Activated T-cell treated with anti-CD3 and anti-CD28 coated beads, Interleukin-2, amount 50 U/mL, for 72 hours (primary cell): ENCODE data around the gene NCOA7. TPM values are rescaled to one million over a fixed set of nuclear protein-coding genes. Genes with fewer than 3 reads are reported as not detected.
"Not testable (repeated sequence)": the region's sequence is repeated elsewhere in the genome, so short reads cannot be mapped to it uniquely, and the experiment has no call there.

Experiments used
- ATAC-seq, 2 donors: fragments of 150-1000 bp; cut with Tn5 transposase; replicated peaks in 1 of 2; 2 replicates each; pipeline ENCODE4 v1.10.0; 2021; ENCODE audit warnings: moderate library complexity in 2 of 2, mild to moderate bottlenecking in 1 of 2
- DNase-seq, 2 donors: peaks; one replicate each; pipeline ENCODE4 v3.0.0; 2021 to 2022; ENCODE audit warnings: mixed read lengths in 1 of 2
- H3K27ac Mint-ChIP-seq: one replicate; pipeline ENCODE4 v1.8.0; 2022; ENCODE audit warnings: mild to moderate bottlenecking, moderate library complexity, mixed read lengths
- H3K27me3 Mint-ChIP-seq: one replicate; pipeline ENCODE4 v1.8.0; 2022; ENCODE audit warnings: low read depth, mixed read lengths
- H3K36me3 Mint-ChIP-seq, 2 donors: one replicate each; pipeline ENCODE4 v1.8.0; 2022; ENCODE audit warnings: mixed read lengths in 2 of 2, mild to moderate bottlenecking in 1 of 2; ENCODE audit not compliant: insufficient read depth in 2 of 2
- H3K4me1 Mint-ChIP-seq: one replicate; pipeline ENCODE4 v1.8.0; 2022; ENCODE audit warnings: low read depth, mixed read lengths
- H3K4me3 Mint-ChIP-seq, 2 donors: one replicate each; pipeline ENCODE4 v1.8.0; 2022; ENCODE audit warnings: mild to moderate bottlenecking in 2 of 2, mixed read lengths in 2 of 2, moderate library complexity in 2 of 2
- H3K9me3 Mint-ChIP-seq, 2 donors: one replicate each; pipeline ENCODE4 v1.8.0; 2022; ENCODE audit warnings: mixed read lengths in 2 of 2
- total RNA-seq, 2 donors: library from RNA; stranded (reverse); gene quantifications; one replicate each; pipeline ENCODE4 v1.2.3, GENCODE V29; 2022

NCOA7 gene
- total RNA-seq, 2 donors from 2014 or later: 59.6 to 69.1 TPM

GRCh38 chr6:125769147-125769783 is 21.5 kb upstream of the NCOA7 start:
- Mint-ChIP-seq H3K27me3 (peaks cover 34% of the 10 kb centered on the region), H3K27ac (no peak overlapping the region), H3K36me3 (no peaks in the 10 kb centered on the region), H3K4me3 (no peak overlapping the region), H3K4me1 (peaks cover 12% of the 10 kb centered on the region), H3K9me3 (no peaks in the 10 kb centered on the region)
- ATAC-seq (no peak), DNase-seq (no peak)

- no peak overlapping the region for H3K27ac Mint-ChIP-seq
- H3K4me1 Mint-ChIP-seq: peaks cover 10% of the 10 kb centered on the region
- H3K27me3 Mint-ChIP-seq: peaks cover 22% of the 10 kb centered on the region
- peak; percentile 67 to 78 for ATAC-seq
- no peaks in the 10 kb centered on the region for H3K36me3 Mint-ChIP-seq
- H3K4me3 Mint-ChIP-seq: peak overlapping the region; percentile 28 to 31
- peaks cover 0 to 3% of the 10 kb centered on the region in 2 donors for H3K9me3 Mint-ChIP-seq
- DNase-seq: no peak
Measured at GRCh38 chr6:125773387-125774341, 17.1 kb upstream of the NCOA7 start.

- not testable (repeated sequence) for H3K27ac Mint-ChIP-seq, H3K4me3 Mint-ChIP-seq
Measured at GRCh38 chr6:125776107-125776826, 14.5 kb upstream of the NCOA7 start.

DNA sequence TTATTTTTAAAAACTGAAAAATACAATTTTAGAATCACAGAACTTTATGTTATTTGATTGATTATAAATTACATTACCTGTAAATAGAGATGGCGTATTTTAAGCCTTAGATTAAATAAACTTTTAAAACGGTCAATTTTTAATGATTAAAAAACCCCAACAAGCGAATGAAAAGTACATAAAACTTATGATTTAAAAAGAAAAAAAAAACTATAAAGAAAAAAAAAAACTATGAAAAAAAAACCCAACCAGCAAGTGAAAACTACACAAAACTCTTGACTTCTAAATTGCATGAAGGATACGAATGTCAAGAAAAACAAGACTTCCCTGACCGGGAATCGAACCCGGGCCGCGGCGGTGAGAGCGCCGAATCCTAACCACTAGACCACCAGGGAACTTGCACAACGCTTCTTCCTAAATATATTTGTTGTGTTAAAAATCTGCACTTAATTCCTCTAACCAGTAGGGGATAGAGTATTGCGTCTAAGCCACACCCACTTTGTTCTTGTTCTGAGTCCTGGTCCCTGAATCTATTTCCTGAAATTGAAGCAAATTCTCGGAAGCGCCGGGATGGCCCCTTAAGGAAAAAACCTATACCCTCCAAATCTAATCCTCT is 10.7 kb upstream of the NCOA7 start:
- peak; percentile 81 to 82 for ATAC-seq
- peak; percentile 71 to 86 for DNase-seq
- peaks cover 0 to 3% of the 10 kb centered on the region in 2 donors for H3K9me3 Mint-ChIP-seq
- no peak overlapping the region for H3K27ac Mint-ChIP-seq
- no peak overlapping the region for H3K4me3 Mint-ChIP-seq
- H3K27me3 Mint-ChIP-seq: peaks cover 11% of the 10 kb centered on the region
- peaks cover 28% of the 10 kb centered on the region for H3K4me1 Mint-ChIP-seq
- H3K36me3 Mint-ChIP-seq: peaks cover 2% of the 10 kb centered on the region in 2 donors

More at GRCh38 chr6:125776107-125776826, 14.5 kb upstream of the NCOA7 start:
- Mint-ChIP-seq H3K4me1 (peaks cover 10% of the 10 kb centered on the region), H3K27me3 (peaks cover 14% of the 10 kb centered on the region)
- not testable (repeated sequence) for H3K9me3 Mint-ChIP-seq, DNase-seq, H3K36me3 Mint-ChIP-seq, ATAC-seq

DNA sequence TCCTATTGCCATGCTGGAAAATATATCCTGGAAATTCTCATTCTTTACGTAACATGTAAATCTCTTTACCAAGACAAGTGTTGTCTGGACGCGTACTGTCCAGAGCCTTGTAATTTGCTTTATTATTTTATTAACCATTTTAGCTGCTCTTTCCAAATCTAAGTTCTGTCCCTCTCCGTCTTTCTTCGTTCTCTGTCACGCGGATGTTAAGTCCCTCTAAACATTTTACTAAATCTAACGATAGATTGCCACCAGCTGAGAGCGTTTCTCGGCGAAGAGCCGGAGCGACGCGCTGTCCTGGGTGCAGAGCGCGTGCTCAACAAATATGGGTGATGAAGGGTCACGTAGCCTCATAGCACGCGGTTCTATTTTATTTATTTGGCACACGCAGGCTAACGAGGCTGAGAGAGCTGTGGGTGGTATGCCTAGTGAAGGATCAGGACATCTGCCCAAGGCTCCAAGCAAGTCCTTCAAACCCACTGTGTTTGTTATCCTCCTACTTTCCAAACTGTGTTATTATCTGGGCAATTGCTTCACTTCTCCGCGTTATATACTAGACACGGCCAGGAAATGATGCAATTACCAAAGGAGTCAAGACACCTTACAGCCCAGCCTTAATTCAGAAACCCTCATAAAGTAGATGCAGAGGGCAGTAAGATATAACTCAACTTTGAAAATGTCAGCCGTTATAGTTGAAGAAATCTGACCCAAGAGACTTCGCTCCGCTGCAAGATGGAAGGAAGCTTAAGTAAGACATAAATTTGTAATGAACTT is 10.0 kb upstream of the NCOA7 start:
- Mint-ChIP-seq H3K36me3 (peaks cover 2% of the 10 kb centered on the region in 2 donors), H3K27ac (no peak overlapping the region), H3K9me3 (peaks cover 0 to 3% of the 10 kb centered on the region in 2 donors), H3K4me1 (peaks cover 28% of the 10 kb centered on the region), H3K27me3 (peaks cover 7% of the 10 kb centered on the region), H3K4me3 (no peak overlapping the region)
- peak; percentile 74 to 79 for ATAC-seq
- peak; percentile 58 to 63 for DNase-seq

DNA sequence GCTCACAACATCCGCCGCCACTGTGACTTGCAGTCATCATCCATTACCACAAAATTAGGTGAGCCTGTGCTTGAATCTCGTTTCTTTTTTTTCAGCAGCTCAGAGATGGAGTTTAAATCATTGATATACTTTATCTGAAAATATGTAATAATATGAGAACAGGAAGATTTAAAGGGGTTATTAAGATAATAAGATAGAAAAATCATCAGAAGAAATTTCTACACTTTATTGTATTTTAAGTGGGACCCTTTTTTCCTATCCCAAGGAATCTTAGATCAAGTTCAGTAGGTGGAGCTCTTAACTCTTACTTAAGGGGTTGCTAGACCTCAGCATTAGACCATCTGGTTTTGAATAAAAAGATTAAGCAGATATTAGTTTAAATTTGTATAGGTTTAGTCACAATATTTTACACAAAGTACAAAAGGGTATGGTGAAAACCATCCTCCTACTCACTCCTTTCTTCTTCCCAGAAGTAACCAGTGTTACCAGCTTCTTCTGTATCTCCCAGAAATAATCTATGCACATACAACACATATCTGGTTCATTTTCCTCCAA is 9.4 kb upstream of the NCOA7 start:
- Mint-ChIP-seq H3K36me3 (peaks cover 4 to 5% of the 10 kb centered on the region in 2 donors), H3K4me1 (peaks cover 28% of the 10 kb centered on the region)

GRCh38 chr6:125784365-125784764 is 6.4 kb upstream of the NCOA7 start:
- ATAC-seq: no peak
- no peaks in the 10 kb centered on the region for H3K27me3 Mint-ChIP-seq
- peaks cover 32% of the 10 kb centered on the region for H3K4me1 Mint-ChIP-seq
- no peaks in the 10 kb centered on the region for H3K9me3 Mint-ChIP-seq
- H3K4me3 Mint-ChIP-seq: no peak overlapping the region
- no peak overlapping the region for H3K27ac Mint-ChIP-seq
- DNase-seq: no peak
- H3K36me3 Mint-ChIP-seq: peaks cover 4 to 10% of the 10 kb centered on the region in 2 donors

More for the DNA sequence above, 9.4 kb upstream of the NCOA7 start:
- peaks cover 0 to 3% of the 10 kb centered on the region in 2 donors for H3K9me3 Mint-ChIP-seq
- peaks cover 7% of the 10 kb centered on the region for H3K27me3 Mint-ChIP-seq
- no peak overlapping the region for H3K4me3 Mint-ChIP-seq
- ATAC-seq: peak in 1 of 2 donors; percentile 5
- no peak overlapping the region for H3K27ac Mint-ChIP-seq
- peak; percentile 62 to 70 for DNase-seq

GRCh38 chr6:125787791-125788190 is 3.0 kb upstream of the NCOA7 start:
- peak overlapping the region; percentile 85 for H3K27ac Mint-ChIP-seq

DNA sequence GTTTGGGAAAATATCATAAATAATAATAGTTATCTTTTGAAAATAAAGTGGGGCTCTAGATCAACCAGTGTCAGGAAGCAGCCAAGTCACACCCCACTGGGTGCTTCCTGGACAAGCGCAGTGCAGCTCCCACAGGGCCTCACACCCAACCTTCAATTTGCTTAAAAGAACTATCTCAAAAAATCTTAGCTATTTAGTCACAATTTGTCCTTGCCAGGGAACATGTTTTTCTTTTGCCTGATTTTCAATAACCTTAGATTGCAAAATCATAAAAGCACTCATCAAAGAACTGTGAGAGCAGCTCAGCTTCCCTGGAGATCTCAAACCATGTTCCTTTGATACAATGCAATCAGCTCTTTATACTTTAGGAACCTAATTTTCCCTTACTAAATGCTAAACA is 1.6 kb upstream of the NCOA7 start:
- Mint-ChIP-seq H3K9me3 (no peaks in the 10 kb centered on the region), H3K4me3 (peak overlapping the region; percentile 90 to 97), H3K27ac (peak overlapping the region; percentile 94), H3K36me3 (peaks cover 2 to 11% of the 10 kb centered on the region in 2 donors), H3K27me3 (no peaks in the 10 kb centered on the region), H3K4me1 (peaks cover 48% of the 10 kb centered on the region)
- ATAC-seq (no peak), DNase-seq (no peak)

More at GRCh38 chr6:125787791-125788190, 3.0 kb upstream of the NCOA7 start:
- peaks cover 48% of the 10 kb centered on the region for H3K4me1 Mint-ChIP-seq
- no peaks in the 10 kb centered on the region for H3K9me3 Mint-ChIP-seq
- DNase-seq (no peak), ATAC-seq (no peak)
- no peak overlapping the region for H3K4me3 Mint-ChIP-seq
- H3K36me3 Mint-ChIP-seq: peaks cover 2 to 11% of the 10 kb centered on the region in 2 donors
- no peaks in the 10 kb centered on the region for H3K27me3 Mint-ChIP-seq

DNA sequence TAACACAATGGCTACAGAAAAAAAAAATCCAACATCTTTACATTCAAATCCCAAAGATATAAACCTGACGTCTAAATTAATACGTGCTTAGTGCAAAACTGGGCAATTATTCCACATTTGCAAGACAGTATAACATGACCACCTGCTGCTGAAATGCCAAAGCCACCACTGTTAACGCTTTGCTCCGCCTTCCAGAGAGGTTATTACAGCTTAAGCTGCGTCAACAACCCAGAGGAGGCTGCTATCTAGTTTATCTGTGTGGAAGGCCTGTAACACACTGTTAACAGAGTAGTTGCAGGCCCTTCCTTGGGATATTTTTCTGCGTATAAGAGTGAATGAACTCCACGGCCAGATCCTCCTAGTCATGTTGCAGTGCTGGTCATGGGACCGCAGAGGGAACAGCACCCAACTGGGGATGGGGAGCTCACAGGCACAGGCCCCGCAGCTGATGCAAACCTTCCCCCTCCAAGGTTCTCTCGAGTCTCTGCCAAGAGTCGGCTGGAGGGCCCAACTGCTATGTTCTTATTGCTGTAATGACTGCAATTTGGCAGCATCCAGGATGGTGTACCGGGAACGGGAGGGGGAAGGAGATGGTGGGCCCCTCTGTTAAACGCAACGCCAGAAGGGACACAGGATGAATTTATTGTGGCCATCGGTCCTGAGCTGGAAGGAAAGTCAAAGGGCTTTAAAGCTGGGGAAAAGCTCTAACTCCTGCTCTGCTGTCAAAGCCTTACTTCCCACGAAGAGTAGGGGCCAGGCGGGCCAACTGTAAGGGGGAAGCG is 993 bp upstream of the NCOA7 start:
- H3K4me3 Mint-ChIP-seq: peak overlapping the region; percentile 90 to 97
- H3K4me1 Mint-ChIP-seq: peaks cover 49% of the 10 kb centered on the region
- no peaks in the 10 kb centered on the region for H3K27me3 Mint-ChIP-seq
- peak overlapping the region; percentile 94 for H3K27ac Mint-ChIP-seq
- peaks cover 2 to 10% of the 10 kb centered on the region in 2 donors for H3K36me3 Mint-ChIP-seq
- no peaks in the 10 kb centered on the region for H3K9me3 Mint-ChIP-seq
- ATAC-seq (peak; percentile 40 to 42), DNase-seq (peak; percentile 51 to 52)

GRCh38 chr6:125791151-125791819 is 525 bp downstream of the NCOA7 start:
- DNase-seq (peak; percentile 39 to 47), ATAC-seq (peak in 1 of 2 donors; percentile 21)
- Mint-ChIP-seq H3K4me3 (peak overlapping the region; percentile 88 to 91), H3K36me3 (peaks cover 0 to 7% of the 10 kb centered on the region in 2 donors), H3K4me1 (peaks cover 58% of the 10 kb centered on the region), H3K27me3 (no peaks in the 10 kb centered on the region), H3K9me3 (no peaks in the 10 kb centered on the region), H3K27ac (peak overlapping the region; percentile 7)
